Osteocyte (in vitro differentiated cells): ENCODE measurements around the gene WARS2. TPM values are rescaled to one million over a fixed set of nuclear protein-coding genes. Genes with fewer than 3 reads are reported as not detected.
A peak's percentile ranks its signal among the peaks of the same experiment; 100 is the strongest.

Source experiments
- DNase-seq: peaks from one replicate; pipeline ENCODE4 v3.0.0; 2021; ENCODE audit warnings: mixed read lengths; ENCODE audit not compliant: unreplicated experiment; ENCODE audit errors: extremely low spot score
- H3K27ac Mint-ChIP-seq: one replicate; pipeline ENCODE4 v1.8.0; 2021; ENCODE audit warnings: mild to moderate bottlenecking, mixed read lengths; ENCODE audit not compliant: unreplicated experiment
- H3K27me3 Mint-ChIP-seq: one replicate; pipeline ENCODE4 v1.8.0; 2021; ENCODE audit warnings: mixed read lengths; ENCODE audit not compliant: unreplicated experiment
- H3K36me3 Mint-ChIP-seq: one replicate; pipeline ENCODE4 v1.8.0; 2021; ENCODE audit warnings: mixed read lengths; ENCODE audit not compliant: unreplicated experiment
- H3K4me1 Mint-ChIP-seq: one replicate; pipeline ENCODE4 v1.8.0; 2021; ENCODE audit warnings: mixed read lengths; ENCODE audit not compliant: unreplicated experiment
- H3K4me3 Mint-ChIP-seq: one replicate; pipeline ENCODE4 v1.8.0; 2021; ENCODE audit warnings: mild to moderate bottlenecking, moderate library complexity, mixed read lengths; ENCODE audit not compliant: unreplicated experiment
- H3K9me3 Mint-ChIP-seq: one replicate; pipeline ENCODE4 v1.8.0; 2021; ENCODE audit warnings: mixed read lengths; ENCODE audit not compliant: unreplicated experiment
- CTCF ChIP-seq: fragments of 200-600 bp; sonication (generic); IDR thresholded peaks from 2 replicates; pipeline ENCODE4 v1.5.0; 2021; ENCODE audit warnings: antibody characterized with exemption, mild to moderate bottlenecking, moderate library complexity
- total RNA-seq: library from RNA; stranded (reverse); gene quantifications from 2 replicates; pipeline ENCODE4 v1.2.1, GENCODE V29; 2021

The WARS2 gene
- total RNA-seq, 1 donor from 2014 or later = 13.2 TPM

GRCh38 chr1:119003413-119004128 is 136.9 kb downstream of the WARS2 start:
- no peak overlapping the region for H3K4me3 Mint-ChIP-seq
- H3K9me3 Mint-ChIP-seq = no peaks in the 10 kb centered on the region
- H3K27ac Mint-ChIP-seq = no peak overlapping the region
- TF ChIP-seq CTCF = no peak
- H3K4me1 Mint-ChIP-seq = peaks cover 23% of the 10 kb centered on the region
- DNase-seq = peak; percentile 54
- H3K36me3 Mint-ChIP-seq = no peaks in the 10 kb centered on the region
- peaks cover 74% of the 10 kb centered on the region for H3K27me3 Mint-ChIP-seq

- no peaks in the 10 kb centered on the region for H3K9me3 Mint-ChIP-seq
- peaks cover 2% of the 10 kb centered on the region for H3K36me3 Mint-ChIP-seq
- no peak for TF ChIP-seq CTCF
- H3K27ac Mint-ChIP-seq = no peak overlapping the region
- peaks cover 79% of the 10 kb centered on the region for H3K27me3 Mint-ChIP-seq
- H3K4me3 Mint-ChIP-seq = no peak overlapping the region
- DNase-seq = no peak
- peaks cover 18% of the 10 kb centered on the region for H3K4me1 Mint-ChIP-seq
Observed at GRCh38 chr1:119002028-119002686, 138.3 kb downstream of the WARS2 start.

GRCh38 chr1:119001181-119002027 is 139.0 kb downstream of the WARS2 start:
- Mint-ChIP-seq H3K4me3 (peak overlapping the region; percentile 60), H3K27me3 (peaks cover 75% of the 10 kb centered on the region)
- peak; percentile 75 for DNase-seq

GRCh38 chr1:119000371-119001180 is 139.9 kb downstream of the WARS2 start:
- Mint-ChIP-seq H3K9me3 (no peaks in the 10 kb centered on the region), H3K4me3 (peak overlapping the region; percentile 60), H3K27ac (no peak overlapping the region), H3K4me1 (peaks cover 15% of the 10 kb centered on the region), H3K27me3 (peaks cover 73% of the 10 kb centered on the region), H3K36me3 (peaks cover 2% of the 10 kb centered on the region)
- no peak for TF ChIP-seq CTCF
- peak; percentile 76 for DNase-seq

More at GRCh38 chr1:119001181-119002027, 139.0 kb downstream of the WARS2 start:
- Mint-ChIP-seq H3K27ac (no peak overlapping the region), H3K9me3 (no peaks in the 10 kb centered on the region), H3K4me1 (peaks cover 17% of the 10 kb centered on the region), H3K36me3 (peaks cover 2% of the 10 kb centered on the region)
- no peak for TF ChIP-seq CTCF
